Activated effector memory CD4-positive, alpha-beta T cell treated with anti-CD3 and anti-CD28 coated beads, Interleukin-2, amount 50 U/mL, for 16 hours (primary cell): Measurements from ENCODE around the gene TADA1.
"Not testable (repeated sequence)": the region's sequence is repeated elsewhere in the genome, so short reads cannot be mapped to it uniquely, and the experiment has no call there.

Source experiments
- DNase-seq: peaks from one replicate; pipeline ENCODE4 v3.0.0-alpha.2; 2020

Gene TADA1

DNA sequence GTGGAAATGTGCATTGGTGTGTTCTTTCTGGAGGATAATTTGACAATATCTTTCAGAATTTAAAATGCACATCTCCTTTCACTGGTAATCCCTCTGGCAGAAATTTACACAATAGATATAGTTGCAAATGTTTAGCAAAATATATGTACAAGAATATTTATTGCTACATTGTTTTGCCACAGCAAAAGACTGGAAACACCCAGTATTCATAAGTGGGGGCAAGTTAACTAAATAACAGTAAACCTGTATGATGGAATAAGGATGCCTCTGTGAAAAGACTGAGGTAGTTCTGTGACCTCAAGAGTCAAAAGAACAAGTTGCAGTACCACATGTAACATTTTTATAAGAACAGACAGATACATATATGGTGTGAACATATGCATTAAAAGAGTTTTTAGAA, 13.7 kb upstream of the TADA1 start:
- DNase-seq = no peak

DNA sequence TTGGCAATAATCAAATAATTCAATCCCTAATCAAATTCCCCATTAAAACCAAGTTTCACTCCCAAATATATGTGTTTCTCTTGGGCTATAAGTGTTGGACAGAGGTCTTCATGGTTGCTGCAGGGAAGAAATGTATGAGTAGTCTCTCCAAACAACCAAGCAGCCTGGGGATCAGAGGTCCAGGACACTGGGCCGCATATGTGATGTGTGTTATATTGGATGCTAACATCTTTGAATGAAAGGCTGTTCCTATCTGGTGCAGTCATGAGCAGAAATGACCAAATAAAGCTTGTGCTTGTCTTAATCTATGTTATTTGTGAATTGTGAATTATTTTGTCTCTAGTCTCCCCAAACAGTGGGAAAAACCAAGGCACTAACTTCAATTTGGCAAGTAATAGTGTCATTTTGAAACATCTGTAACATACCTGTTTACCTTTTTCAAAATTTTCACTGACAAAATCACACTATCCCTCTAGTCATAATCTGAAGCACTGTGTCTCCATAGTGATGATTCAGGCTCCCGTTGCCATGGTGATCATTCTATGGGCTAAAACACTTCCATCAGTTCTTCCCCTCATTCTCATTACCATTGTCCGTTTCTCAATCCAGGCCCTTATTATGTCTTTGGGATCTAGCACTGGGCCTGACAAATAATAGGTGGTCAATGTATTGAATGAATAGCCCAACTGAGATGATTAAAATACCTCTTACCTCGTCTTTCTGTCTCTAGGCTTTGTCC, 12.5 kb upstream of the TADA1 start:
- no peak for DNase-seq

- no peak for DNase-seq
Observed at GRCh38 chr1:166884971-166885370, 8.9 kb upstream of the TADA1 start.

DNA sequence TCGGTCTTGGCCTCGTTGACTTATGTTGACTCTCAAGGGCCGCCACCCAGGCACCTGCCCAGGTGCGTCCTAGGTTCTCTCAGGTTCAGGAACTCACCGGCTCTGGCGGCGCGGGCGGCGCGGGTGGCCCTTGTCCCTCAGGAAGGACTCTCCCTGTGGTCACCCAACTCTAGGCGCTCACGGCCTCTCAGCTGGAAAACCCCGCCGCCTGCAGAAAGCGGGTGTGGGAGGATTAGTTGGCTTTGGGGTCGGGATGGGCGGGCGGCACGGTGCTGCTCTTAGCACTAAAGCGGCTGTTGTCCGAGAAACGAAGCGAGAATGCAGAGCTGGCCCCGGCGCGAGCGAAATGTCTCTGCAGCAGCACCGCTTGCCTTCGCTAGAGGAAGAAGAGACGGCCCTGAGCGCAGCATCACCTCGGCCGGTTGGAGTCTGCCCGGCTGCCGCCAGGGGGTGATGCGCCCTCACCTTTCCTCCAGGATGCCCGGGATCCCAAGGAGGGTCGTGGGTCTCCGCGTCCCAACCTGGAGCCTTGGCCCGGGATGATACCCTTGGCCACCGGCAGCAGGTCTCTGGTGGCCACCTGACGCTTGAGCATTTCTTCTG, 8.1 kb upstream of the TADA1 start:
- peak; percentile 68 for DNase-seq

DNA sequence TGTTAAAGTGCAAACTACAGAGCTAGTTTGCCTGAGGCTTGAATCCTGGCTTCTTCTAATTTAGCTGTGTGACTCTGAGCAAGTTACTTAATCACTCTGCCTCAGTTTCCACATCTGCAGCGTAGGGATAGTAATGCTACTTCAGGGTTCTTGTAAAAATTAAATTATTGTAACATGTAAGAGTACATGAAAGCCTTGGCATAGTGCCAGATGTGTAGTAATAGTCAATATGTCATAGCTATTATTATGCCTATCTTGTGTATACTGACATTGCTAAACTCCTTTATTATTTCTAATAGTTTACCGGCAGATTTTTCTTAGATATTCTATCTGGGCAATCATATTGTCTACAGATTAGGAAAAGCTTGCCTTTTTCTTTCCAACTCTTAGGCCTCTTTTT, 6.8 kb upstream of the TADA1 start:
- DNase-seq = no peak

- DNase-seq = not testable (repeated sequence)
Observed at GRCh38 chr1:166878173-166878917, 2.3 kb upstream of the TADA1 start.

DNA sequence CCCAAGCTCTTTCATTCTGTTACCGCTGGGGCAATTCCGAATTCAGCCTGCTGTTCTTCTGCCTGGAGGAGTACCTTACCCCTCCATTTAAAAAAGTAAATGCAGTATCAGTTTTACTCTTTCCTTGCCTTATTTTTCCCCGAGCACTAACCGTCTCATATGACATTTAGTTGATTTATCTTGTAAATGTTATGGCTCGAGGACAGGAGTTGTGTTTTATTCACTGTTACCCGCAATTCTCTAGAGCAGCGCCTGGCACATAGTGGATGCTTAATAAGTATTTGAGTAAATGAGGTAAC, 425 bp upstream of the TADA1 start:
- DNase-seq = no peak

- DNase-seq = no peak
Observed at GRCh38 chr1:166875302-166875733, 746 bp downstream of the TADA1 start.

DNA sequence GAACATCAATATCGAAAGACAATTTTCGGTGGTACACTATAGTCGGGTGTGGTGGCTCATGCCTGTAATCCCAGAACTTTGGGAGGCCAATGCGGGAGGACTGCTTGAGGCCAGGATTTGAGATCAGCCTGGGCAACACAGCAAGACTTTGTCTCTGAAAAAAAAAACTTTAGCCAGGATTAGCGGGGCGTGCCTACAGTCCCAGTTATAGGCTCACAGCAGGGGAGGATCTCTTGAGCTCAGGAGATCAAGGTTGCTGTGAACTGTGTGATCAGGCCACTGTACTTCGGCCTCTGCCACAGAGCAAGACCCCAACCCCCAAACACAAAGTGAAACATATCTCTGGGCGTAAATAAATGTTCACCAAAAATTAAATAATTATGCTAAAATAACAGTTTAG, 1.6 kb downstream of the TADA1 start:
- no peak for DNase-seq

DNA sequence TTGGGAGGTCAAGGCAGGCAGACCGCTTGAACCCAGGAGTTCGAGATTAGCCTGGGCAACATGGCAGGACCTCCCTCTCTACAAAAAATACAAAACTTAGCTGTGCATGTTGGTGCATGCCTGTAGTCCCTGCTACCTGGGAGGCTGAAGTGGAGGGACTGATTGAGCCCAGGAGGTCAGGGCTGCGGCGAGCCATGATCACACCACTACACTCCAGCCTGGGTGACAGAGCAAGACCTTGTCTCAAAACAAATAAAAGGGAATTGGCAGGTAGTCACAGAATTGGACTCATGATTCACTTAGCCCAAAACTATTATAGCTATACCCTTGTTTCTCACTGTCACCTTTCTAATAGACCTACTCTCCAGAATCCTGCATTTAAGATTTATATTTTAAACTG, 5.5 kb downstream of the TADA1 start:
- DNase-seq = no peak

DNA sequence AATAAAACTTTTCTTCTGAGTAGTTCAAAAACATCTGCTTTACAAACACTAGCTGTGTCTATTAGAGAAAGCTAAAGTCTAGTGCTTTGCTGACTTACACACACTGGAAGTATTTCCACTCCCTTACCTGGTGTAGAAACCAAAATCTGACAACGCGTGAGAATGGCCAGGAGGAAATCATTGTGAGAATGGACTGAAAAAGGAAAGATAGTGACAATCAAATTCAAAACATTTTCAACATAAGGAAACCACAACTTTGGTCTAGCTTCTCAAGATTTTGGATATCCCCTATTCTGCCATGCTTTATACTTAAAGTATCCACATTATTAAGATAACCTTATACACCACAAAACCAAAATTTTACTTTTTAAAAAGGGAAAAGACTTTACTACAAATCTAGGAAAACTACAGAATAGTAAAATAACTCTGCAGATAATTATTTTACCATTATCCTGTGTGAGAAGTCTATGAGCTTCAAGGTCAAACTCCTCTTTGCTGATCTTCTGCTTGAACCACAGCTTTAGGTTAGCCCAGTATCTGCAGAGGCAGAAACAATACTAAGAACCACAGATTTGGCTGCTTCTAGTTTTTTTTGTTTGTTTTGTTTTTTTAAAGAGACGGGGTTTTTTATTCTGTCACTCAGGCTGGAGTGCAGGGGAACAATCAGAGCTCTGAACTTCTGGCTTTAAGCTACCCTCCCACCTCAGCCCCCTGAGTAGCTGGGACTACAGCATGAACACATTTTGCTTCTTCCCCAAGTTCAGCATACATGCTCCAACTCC, 6.6 kb downstream of the TADA1 start:
- no peak for DNase-seq

- no peak for DNase-seq
Observed at GRCh38 chr1:166868639-166869038, 7.4 kb downstream of the TADA1 start.

DNA sequence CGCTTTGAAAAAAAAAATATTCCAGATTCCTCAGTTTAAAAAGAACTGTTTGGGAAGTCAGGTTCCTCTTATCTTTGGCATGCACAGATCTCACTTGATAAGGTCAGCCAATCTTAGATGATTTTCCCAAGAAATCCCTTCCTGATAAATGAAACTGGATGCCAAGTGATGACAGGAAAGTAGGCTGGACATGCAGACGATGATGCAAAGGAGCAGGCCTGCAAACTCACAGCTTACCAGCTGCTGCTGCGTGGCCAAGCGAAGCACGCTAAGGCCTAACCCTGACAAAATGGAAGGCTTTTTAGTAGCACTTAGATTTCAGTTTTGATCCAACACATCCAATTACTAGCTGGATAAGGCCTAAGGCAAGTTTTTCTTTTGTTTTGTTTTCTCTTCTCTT, 10.1 kb downstream of the TADA1 start:
- DNase-seq = no peak

GRCh38 chr1:166859597-166859996, 16.5 kb downstream of the TADA1 start:
- DNase-seq = no peak

- DNase-seq = no peak
Observed at GRCh38 chr1:166858726-166859419, 17.2 kb downstream of the TADA1 start.

- DNase-seq = no peak
Observed at GRCh38 chr1:166857995-166858394, 18.1 kb downstream of the TADA1 start.

GRCh38 chr1:166855558-166855957, 20.5 kb downstream of the TADA1 start:
- DNase-seq = no peak

- no peak for DNase-seq
Observed at GRCh38 chr1:166852918-166853317, 23.1 kb downstream of the TADA1 start.

GRCh38 chr1:166849135-166849534, 26.9 kb downstream of the TADA1 start:
- no peak for DNase-seq

- DNase-seq = no peak
Observed at GRCh38 chr1:166848193-166848592, 27.9 kb downstream of the TADA1 start.

DNA sequence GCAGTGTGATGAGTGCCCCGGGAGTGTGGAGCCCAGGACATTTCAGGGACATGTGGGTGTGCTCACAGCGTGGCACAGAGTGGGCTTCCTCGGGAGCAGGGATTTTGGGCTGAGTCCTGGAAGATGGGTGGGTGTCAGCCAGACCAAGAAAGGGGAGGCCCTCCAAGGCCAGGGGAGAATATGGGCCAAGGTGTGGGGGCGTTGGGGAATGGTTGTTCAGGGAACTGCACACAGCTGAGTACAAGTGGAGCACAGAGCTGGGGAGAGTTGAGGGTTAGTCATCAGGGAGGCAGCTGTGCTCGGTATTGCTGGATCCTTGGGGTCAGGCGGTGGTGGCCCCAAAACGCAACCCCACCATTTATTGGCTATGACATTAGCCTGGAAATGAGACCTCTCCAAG, 31.3 kb downstream of the TADA1 start:
- DNase-seq = no peak

DNA sequence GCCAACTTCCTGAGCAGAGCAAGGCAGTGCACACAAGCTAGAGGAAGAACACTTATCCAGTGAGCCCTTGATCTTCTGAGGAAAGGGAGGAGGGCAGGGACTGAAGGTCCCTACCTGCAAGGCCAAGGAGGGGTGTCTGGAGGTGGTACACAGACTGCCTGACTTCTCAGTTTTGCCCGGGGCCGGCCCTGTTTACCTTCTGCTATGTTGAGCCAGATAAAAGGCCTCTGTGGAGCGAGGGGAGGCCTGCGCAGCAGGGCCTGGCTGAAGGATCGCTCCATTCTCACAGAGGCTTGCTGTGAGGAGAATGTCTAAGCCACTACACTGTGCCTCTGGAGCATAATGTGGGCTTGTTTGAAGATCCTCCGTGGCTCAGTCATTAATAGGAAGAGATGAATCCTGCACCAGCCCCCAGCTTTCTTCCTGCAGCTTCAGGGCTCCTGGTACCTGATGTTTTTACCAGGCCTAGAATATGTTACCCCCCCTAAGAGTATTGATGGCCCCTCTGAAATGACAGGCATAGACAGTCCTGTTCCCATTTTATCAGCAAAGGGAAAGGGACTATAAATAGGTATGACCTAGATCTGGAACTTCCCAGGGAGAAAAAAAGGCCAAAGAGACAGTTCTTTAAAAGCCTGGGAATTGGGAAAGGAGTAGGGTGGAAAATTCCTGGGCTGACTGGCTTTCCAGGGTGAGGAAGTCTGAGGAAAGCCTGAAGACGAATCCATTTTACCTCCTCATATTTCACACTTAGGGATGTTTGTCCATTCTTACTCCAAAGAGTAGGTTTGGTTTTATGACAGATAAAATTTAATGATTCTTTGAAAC, 32.1 kb downstream of the TADA1 start:
- DNase-seq = no peak
